Neural progenitor cell (in vitro differentiated cells): ENCODE measurements around the gene ANO10. TPM values are rescaled to one million over a fixed set of nuclear protein-coding genes. Genes with fewer than 3 reads are reported as not detected.

Experiments used
- DNase-seq: peaks from one replicate; pipeline ENCODE4 v3.0.0-alpha.2; 2016; ENCODE audit warnings: low spot score
- H2AFZ ChIP-seq: fragments of 200-600 bp; sonication (generic); replicated peaks from 2 replicates; pipeline ENCODE4 v1.6.1; 2016; ENCODE audit warnings: antibody characterized with exemption
- H3F3A ChIP-seq: fragments of 200-600 bp; sonication (generic); 2 replicates; pipeline ENCODE4 v1.6.1; 2016; ENCODE audit warnings: antibody characterized with exemption, low read depth
- H3K27ac ChIP-seq: fragments of 200-600 bp; sonication (generic); 2 replicates; pipeline ENCODE4 v1.5.1; 2016; ENCODE audit warnings: mild to moderate bottlenecking
- H3K27me3 ChIP-seq: fragments of 200-600 bp; sonication (generic); 2 replicates; pipeline ENCODE4 v1.6.1; 2016; ENCODE audit warnings: mild to moderate bottlenecking, moderate library complexity
- H3K36me3 ChIP-seq: fragments of 200-600 bp; sonication (generic); 2 replicates; pipeline ENCODE4 v1.5.1; 2016
- H3K4me1 ChIP-seq: fragments of 200-600 bp; sonication (generic); 2 replicates; pipeline ENCODE4 v1.6.1; 2016; ENCODE audit warnings: mixed run types
- H3K4me2 ChIP-seq: fragments of 200-600 bp; sonication (generic); 2 replicates; pipeline ENCODE4 v1.6.1; 2016
- H3K4me3 ChIP-seq: fragments of 200-600 bp; sonication (generic); 2 replicates; pipeline ENCODE4 v1.5.1; 2016
- H3K79me2 ChIP-seq: fragments of 200-600 bp; sonication (generic); 2 replicates; pipeline ENCODE4 v1.6.1; 2016; ENCODE audit warnings: low read depth
- H3K9ac ChIP-seq: fragments of 200-600 bp; sonication (generic); 2 replicates; pipeline ENCODE4 v1.6.1; 2016
- H3K9me3 ChIP-seq: fragments of 200-600 bp; sonication (generic); 2 replicates; pipeline ENCODE4 v1.5.1; 2016; ENCODE audit warnings: low read depth
- H4K20me1 ChIP-seq: fragments of 200-600 bp; sonication (generic); 2 replicates; pipeline ENCODE4 v1.6.1; 2016; ENCODE audit warnings: low read depth
- H3K27ac Mint-ChIP-seq: 3 replicates; pipeline ENCODE4 v1.8.0; 2021; ENCODE audit warnings: mixed read lengths
- H3K27me3 Mint-ChIP-seq: 2 replicates; pipeline ENCODE4 v1.8.0; 2022; ENCODE audit warnings: low read depth, mild to moderate bottlenecking, inconsistent platforms, moderate library complexity, mixed read lengths; ENCODE audit not compliant: insufficient read depth
- H3K36me3 Mint-ChIP-seq: 3 replicates; pipeline ENCODE4 v1.8.0; 2021; ENCODE audit warnings: mixed read lengths
- H3K4me1 Mint-ChIP-seq: 3 replicates; pipeline ENCODE4 v1.8.0; 2021; ENCODE audit warnings: mixed read lengths
- H3K4me3 Mint-ChIP-seq: 3 replicates; pipeline ENCODE4 v1.8.0; 2021; ENCODE audit warnings: mild to moderate bottlenecking, moderate library complexity, mixed read lengths
- H3K9me3 Mint-ChIP-seq: 3 replicates; pipeline ENCODE4 v1.8.0; 2020; ENCODE audit warnings: mixed read lengths
- CTCF ChIP-seq: fragments of 200-600 bp; sonication (generic); IDR thresholded peaks from 2 replicates; pipeline ENCODE4 v1.5.1; 2017; ENCODE audit warnings: antibody characterized with exemption, mild to moderate bottlenecking
- EZH2 ChIP-seq: fragments of 200-600 bp; sonication (generic); IDR thresholded peaks from 2 replicates; pipeline ENCODE4 v1.6.1; 2017; ENCODE audit warnings: antibody characterized with exemption, mild to moderate bottlenecking, moderate library complexity
- EZH2phosphoT487 ChIP-seq: fragments of 200-600 bp; sonication (generic); IDR thresholded peaks from 2 replicates; pipeline ENCODE4 v1.6.1; 2017; ENCODE audit warnings: antibody characterized with exemption
- total RNA-seq: library from RNA; depleted of rRNA; stranded (reverse); fragments of >200 nt; gene quantifications from 2 replicates; pipeline ENCODE4 v1.2.3, GENCODE V29; 2015; ENCODE audit warnings: low replicate concordance

The ANO10 gene
- total RNA-seq, 1 donor from 2014 or later: 44.4 TPM

DNA sequence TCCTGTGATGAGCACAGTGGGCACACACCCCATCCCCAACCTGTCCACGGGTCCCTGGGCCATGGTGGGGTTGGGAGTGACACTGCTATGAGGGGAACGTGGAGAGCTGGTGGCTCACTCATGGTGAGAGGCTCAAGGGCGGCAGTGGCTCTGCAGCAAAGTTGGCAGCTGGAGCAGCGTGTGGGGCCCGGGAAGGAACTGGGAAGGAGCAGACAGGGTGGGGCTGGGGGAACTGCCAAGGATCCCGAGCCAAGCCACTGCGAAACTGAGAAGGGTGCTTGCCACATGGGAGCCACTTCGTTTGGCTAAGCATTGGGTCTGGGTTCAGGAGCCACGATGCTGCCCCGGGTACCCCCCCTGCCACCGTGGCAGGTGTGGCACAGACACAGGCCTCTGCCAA is 255.3 kb downstream of the ANO10 start:
- Histone ChIP-seq H2AFZ (no peak overlapping the region), H3F3A (no peaks in the 10 kb centered on the region), H3K36me3 (no peaks in the 10 kb centered on the region), H3K4me2 (no peak overlapping the region), H3K9ac (no peak overlapping the region), H3K4me3 (no peak overlapping the region), H4K20me1 (no peaks in the 10 kb centered on the region), H3K4me1 (no peaks in the 10 kb centered on the region), H3K9me3 (no peaks in the 10 kb centered on the region), H3K27me3 (no peaks in the 10 kb centered on the region), H3K79me2 (no peaks in the 10 kb centered on the region), H3K27ac (no peak overlapping the region)
- Mint-ChIP-seq H3K27ac (no peak overlapping the region), H3K4me1 (no peaks in the 10 kb centered on the region), H3K4me3 (no peak overlapping the region), H3K9me3 (no peaks in the 10 kb centered on the region), H3K27me3 (peaks cover 7% of the 10 kb centered on the region), H3K36me3 (peaks cover 7% of the 10 kb centered on the region)
- TF ChIP-seq EZH2: no peak
- no peak for TF ChIP-seq CTCF
- no peak for TF ChIP-seq EZH2phosphoT487
- no peak for DNase-seq

GRCh38 chr3:43365601-43366305 is 256.1 kb downstream of the ANO10 start:
- Histone ChIP-seq H3K9me3 (no peaks in the 10 kb centered on the region), H3K4me3 (no peak overlapping the region), H3F3A (peaks cover 1% of the 10 kb centered on the region), H4K20me1 (no peaks in the 10 kb centered on the region), H3K27ac (no peak overlapping the region), H3K36me3 (no peaks in the 10 kb centered on the region), H3K79me2 (no peaks in the 10 kb centered on the region), H3K27me3 (no peaks in the 10 kb centered on the region), H2AFZ (no peak overlapping the region), H3K4me1 (no peaks in the 10 kb centered on the region), H3K4me2 (no peak overlapping the region), H3K9ac (no peak overlapping the region)
- no peak for DNase-seq
- H3K36me3 Mint-ChIP-seq: peaks cover 7% of the 10 kb centered on the region
- H3K27ac Mint-ChIP-seq: no peak overlapping the region
- no peaks in the 10 kb centered on the region for H3K9me3 Mint-ChIP-seq
- H3K4me1 Mint-ChIP-seq: no peaks in the 10 kb centered on the region
- H3K4me3 Mint-ChIP-seq: no peak overlapping the region
- peaks cover 7% of the 10 kb centered on the region for H3K27me3 Mint-ChIP-seq
- TF ChIP-seq EZH2 (no peak), CTCF (no peak), EZH2phosphoT487 (no peak)

DNA sequence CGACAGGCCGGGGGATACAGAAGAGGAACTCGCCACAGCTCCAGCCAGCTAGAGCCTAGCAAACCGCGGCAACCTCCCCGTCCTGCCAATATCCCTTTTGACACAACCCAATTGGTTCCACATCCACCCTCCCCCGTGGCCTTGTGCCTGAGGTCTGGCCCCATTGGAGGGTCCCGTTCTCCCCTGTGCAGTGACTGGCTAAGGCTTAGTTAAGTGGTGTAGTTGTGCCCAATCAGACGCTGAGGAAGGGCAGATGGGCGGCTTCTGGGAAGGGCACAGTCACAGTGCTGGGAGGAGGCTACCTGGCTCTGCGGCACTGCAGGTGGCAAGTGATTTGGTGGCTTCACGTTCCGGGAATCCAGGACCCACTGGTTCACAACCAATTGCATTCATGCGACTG is 256.9 kb downstream of the ANO10 start:
- Mint-ChIP-seq H3K9me3 (no peaks in the 10 kb centered on the region), H3K36me3 (peaks cover 7% of the 10 kb centered on the region), H3K4me1 (no peaks in the 10 kb centered on the region), H3K27ac (no peak overlapping the region), H3K27me3 (peaks cover 7% of the 10 kb centered on the region), H3K4me3 (no peak overlapping the region)
- Histone ChIP-seq H3K79me2 (no peaks in the 10 kb centered on the region), H3K9me3 (no peaks in the 10 kb centered on the region), H3K27me3 (no peaks in the 10 kb centered on the region), H3K4me2 (no peak overlapping the region), H3F3A (peaks cover 6% of the 10 kb centered on the region), H3K4me1 (no peaks in the 10 kb centered on the region), H4K20me1 (no peaks in the 10 kb centered on the region), H3K9ac (no peak overlapping the region), H3K27ac (no peak overlapping the region), H3K36me3 (no peaks in the 10 kb centered on the region), H2AFZ (no peak overlapping the region), H3K4me3 (no peak overlapping the region)
- no peak for DNase-seq
- TF ChIP-seq CTCF (no peak), EZH2 (no peak), EZH2phosphoT487 (no peak)
